Eye (tissue), 1 donor: ENCODE data around the gene SPACA5.
"Not testable (repeated sequence)": the region's sequence is repeated elsewhere in the genome, so short reads cannot be mapped to it uniquely, and the experiment has no call there.

Source experiments
- DNase-seq: peaks from one replicate; pipeline ENCODE4 v3.0.0-alpha.2; 2015

The SPACA5 gene

GRCh38 chrX:48022100-48022499, 15.3 kb downstream of the SPACA5 start:
- DNase-seq, result no peak

- DNase-seq, result no peak
Observed at GRCh38 chrX:48022738-48023137, 15.9 kb downstream of the SPACA5 start.

GRCh38 chrX:48025561-48025960, 18.8 kb downstream of the SPACA5 start:
- DNase-seq, result peak; percentile 83

GRCh38 chrX:48027545-48027944, 20.8 kb downstream of the SPACA5 start:
- peak; percentile 2 for DNase-seq

- no peak for DNase-seq
Observed at GRCh38 chrX:48028091-48028490, 21.3 kb downstream of the SPACA5 start.

GRCh38 chrX:48030237-48030636, 23.4 kb downstream of the SPACA5 start:
- DNase-seq, result no peak

GRCh38 chrX:48030641-48031173, 23.9 kb downstream of the SPACA5 start:
- not testable (repeated sequence) for DNase-seq

GRCh38 chrX:48035891-48036290, 29.1 kb downstream of the SPACA5 start:
- no peak for DNase-seq

- DNase-seq, result no peak
Observed at GRCh38 chrX:48043056-48043455, 36.3 kb downstream of the SPACA5 start.

GRCh38 chrX:48045410-48046311, 38.9 kb downstream of the SPACA5 start:
- DNase-seq, result peak; percentile 11

- DNase-seq, result no peak
Observed at GRCh38 chrX:48046846-48047245, 40.1 kb downstream of the SPACA5 start.

- no peak for DNase-seq
Observed at GRCh38 chrX:48058621-48059295, 52.0 kb downstream of the SPACA5 start.

GRCh38 chrX:48059296-48059639, 52.5 kb downstream of the SPACA5 start:
- DNase-seq, result no peak
